Endothelial cell (in vitro differentiated cells): ENCODE measurements around the gene A3GALT2. TPM values are rescaled to one million over a fixed set of nuclear protein-coding genes. Genes with fewer than 3 reads are reported as not detected.

Source experiments
- DNase-seq: peaks from one replicate; pipeline ENCODE4 v3.0.0; 2021; ENCODE audit warnings: low spot score
- H3K27ac Mint-ChIP-seq: one replicate; pipeline ENCODE4 v1.8.0; 2021; ENCODE audit warnings: mixed read lengths, inconsistent platforms; ENCODE audit not compliant: unreplicated experiment
- H3K27me3 Mint-ChIP-seq: one replicate; pipeline ENCODE4 v1.8.0; 2021; ENCODE audit warnings: mild to moderate bottlenecking, moderate library complexity, mixed read lengths, inconsistent platforms; ENCODE audit not compliant: unreplicated experiment
- H3K36me3 Mint-ChIP-seq: one replicate; pipeline ENCODE4 v1.8.0; 2021; ENCODE audit warnings: mild to moderate bottlenecking, low read depth, mixed read lengths, inconsistent platforms; ENCODE audit not compliant: unreplicated experiment
- H3K4me1 Mint-ChIP-seq: one replicate; pipeline ENCODE4 v1.8.0; 2021; ENCODE audit warnings: mild to moderate bottlenecking, mixed read lengths, inconsistent platforms; ENCODE audit not compliant: unreplicated experiment
- H3K4me3 Mint-ChIP-seq: one replicate; pipeline ENCODE4 v1.8.0; 2021; ENCODE audit warnings: mild to moderate bottlenecking, mixed read lengths, inconsistent platforms; ENCODE audit not compliant: unreplicated experiment
- H3K9me3 Mint-ChIP-seq: one replicate; pipeline ENCODE4 v1.8.0; 2021; ENCODE audit warnings: mixed read lengths, inconsistent platforms; ENCODE audit not compliant: unreplicated experiment
- total RNA-seq: library from RNA; stranded (reverse); fragmentation: NEBNext Ultra II Directional; extraction: Animal tissue kit (Norgen Biotek cat#: 25700); gene quantifications from one replicate; pipeline ENCODE4 v1.2.1, GENCODE V29; 2021; ENCODE audit not compliant: unreplicated experiment
- TF ChIP-seq, protein P1 (sequence below): fragments of 200-600 bp; sonication (generic); IDR thresholded peaks from one replicate; pipeline ENCODE4 v1.5.0; 2021; ENCODE audit warnings: antibody characterized with exemption; ENCODE audit not compliant: unreplicated experiment

Gene A3GALT2
- total RNA-seq, 1 donor from 2014 or later, result not detected

DNA sequence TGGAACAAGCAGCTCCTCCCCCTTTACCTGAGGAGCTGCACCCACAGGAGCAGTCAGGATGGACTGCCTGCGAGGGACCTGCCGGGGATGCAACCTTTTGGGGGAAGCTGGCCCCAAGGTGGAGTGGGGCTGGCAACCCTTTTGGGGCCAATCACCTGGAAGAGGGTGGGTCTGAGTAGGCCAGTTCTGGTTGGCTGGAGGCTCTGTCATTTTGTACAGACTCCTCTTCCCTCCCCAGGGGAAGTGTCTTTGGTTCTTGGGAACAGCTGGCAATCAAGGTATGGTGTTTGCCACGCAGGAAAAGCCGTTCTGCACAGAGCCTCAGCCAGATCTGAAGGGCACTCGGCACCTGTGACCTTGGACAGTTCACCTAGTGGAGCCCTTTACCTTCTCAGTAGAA, 280 bp upstream of the A3GALT2 start:
- TF ChIP-seq, protein P1, sequence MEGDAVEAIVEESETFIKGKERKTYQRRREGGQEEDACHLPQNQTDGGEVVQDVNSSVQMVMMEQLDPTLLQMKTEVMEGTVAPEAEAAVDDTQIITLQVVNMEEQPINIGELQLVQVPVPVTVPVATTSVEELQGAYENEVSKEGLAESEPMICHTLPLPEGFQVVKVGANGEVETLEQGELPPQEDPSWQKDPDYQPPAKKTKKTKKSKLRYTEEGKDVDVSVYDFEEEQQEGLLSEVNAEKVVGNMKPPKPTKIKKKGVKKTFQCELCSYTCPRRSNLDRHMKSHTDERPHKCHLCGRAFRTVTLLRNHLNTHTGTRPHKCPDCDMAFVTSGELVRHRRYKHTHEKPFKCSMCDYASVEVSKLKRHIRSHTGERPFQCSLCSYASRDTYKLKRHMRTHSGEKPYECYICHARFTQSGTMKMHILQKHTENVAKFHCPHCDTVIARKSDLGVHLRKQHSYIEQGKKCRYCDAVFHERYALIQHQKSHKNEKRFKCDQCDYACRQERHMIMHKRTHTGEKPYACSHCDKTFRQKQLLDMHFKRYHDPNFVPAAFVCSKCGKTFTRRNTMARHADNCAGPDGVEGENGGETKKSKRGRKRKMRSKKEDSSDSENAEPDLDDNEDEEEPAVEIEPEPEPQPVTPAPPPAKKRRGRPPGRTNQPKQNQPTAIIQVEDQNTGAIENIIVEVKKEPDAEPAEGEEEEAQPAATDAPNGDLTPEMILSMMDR, result no peak
- no peaks in the 10 kb centered on the region for H3K9me3 Mint-ChIP-seq
- H3K4me1 Mint-ChIP-seq, result peaks cover 13% of the 10 kb centered on the region
- peaks cover 11% of the 10 kb centered on the region for H3K36me3 Mint-ChIP-seq
- no peak overlapping the region for H3K27ac Mint-ChIP-seq
- DNase-seq, result no peak
- no peak overlapping the region for H3K4me3 Mint-ChIP-seq
- H3K27me3 Mint-ChIP-seq, result peaks cover 5% of the 10 kb centered on the region

DNA sequence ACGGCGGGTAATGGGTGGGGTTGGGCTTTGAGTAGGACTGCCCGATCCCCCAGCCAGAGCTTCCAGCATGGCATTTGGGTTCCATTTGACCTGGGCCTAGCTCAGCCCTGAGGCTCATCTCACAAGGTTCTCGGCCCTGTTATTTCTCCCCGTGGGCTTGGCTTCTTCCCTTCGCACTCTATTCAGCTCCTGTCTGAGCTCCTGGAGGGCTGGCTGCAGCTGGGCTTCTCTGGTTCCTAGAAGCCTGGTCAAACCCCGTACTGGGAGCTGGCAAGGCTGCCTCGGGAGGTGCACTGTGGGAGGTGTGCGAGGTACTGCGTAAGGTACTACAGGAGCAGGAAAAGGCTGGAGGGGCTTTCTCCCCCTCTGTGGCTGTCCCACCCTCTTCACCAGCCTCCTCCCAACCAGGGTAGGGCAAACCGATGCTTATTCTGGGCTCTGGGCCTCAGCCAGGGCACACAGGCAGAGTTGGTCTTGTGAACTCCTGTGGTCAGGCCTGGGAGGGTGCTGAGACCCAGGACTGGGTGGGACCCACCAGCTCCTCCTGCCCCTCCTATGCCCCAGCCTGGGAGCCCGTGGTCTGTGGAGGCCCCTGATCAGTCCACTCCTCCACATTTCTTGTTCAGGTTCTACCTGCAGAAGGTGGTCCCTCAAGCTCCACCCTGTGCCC, 814 bp downstream of the A3GALT2 start:
- Mint-ChIP-seq H3K4me3 (no peak overlapping the region), H3K36me3 (peaks cover 3% of the 10 kb centered on the region), H3K4me1 (peaks cover 13% of the 10 kb centered on the region), H3K27ac (no peak overlapping the region), H3K27me3 (peaks cover 5% of the 10 kb centered on the region), H3K9me3 (no peaks in the 10 kb centered on the region)
- no peak for DNase-seq
- TF ChIP-seq, protein P1, result no peak

DNA sequence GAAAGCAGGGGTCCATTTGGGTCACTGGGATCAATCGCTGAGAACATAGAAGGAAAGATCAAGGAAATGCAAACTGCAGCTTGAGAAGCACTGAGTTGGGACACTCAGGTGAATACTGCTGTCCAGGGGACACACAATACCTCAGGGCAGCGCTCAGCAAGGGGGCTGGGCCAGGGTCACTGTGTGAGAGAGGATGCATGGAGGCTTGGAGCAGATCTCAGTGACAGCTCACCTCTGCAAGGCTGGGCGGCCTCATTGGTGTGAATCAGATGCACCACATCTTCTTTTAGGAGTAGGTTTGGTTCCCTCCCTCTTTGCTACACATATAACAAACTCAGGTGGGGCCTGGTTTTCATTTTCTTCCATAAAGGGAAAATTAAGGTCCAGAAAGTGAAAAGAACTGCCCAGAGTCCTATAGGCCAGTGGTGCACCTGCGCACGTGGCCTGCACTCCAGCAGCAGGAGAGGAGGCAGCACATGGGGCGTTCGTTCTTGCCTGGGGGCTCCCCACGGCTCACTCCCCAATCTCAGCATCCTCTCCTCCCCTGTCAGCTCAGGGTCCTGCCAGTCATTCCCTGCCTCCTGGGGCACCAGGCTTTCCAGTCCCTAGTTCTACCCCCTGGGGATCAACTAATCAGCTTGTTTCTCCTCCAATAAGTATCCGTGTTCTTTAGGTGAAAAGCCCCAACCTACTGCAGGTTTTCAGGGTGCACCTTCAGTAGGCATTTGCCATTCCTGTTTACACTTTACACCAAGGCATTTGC, 1.5 kb downstream of the A3GALT2 start:
- no peak overlapping the region for H3K27ac Mint-ChIP-seq
- TF ChIP-seq, protein P1, result no peak
- no peak for DNase-seq
- peaks cover 13% of the 10 kb centered on the region for H3K4me1 Mint-ChIP-seq
- H3K4me3 Mint-ChIP-seq, result no peak overlapping the region
- H3K36me3 Mint-ChIP-seq, result no peaks in the 10 kb centered on the region
- H3K27me3 Mint-ChIP-seq, result peaks cover 5% of the 10 kb centered on the region
- H3K9me3 Mint-ChIP-seq, result no peaks in the 10 kb centered on the region

DNA sequence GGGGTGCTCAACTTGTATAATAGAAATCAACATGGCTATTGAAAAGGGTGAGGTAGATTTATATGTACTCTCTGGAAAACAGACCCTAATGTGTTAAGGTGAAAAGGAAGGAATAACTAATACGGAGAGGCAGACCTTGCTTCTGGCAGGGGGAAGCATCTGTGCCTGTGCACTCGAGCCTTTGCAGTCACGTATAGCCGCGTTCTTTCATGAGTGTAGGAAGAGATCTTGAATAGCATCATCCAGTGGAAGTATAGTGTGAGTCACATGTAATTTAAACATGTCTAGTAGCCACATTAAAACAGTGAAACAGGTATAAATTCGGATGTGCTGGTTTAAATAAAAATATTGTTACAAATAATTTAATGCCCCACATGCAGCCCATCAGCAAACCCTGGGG, 3.0 kb downstream of the A3GALT2 start:
- Mint-ChIP-seq H3K4me3 (no peak overlapping the region), H3K9me3 (no peaks in the 10 kb centered on the region), H3K27ac (no peak overlapping the region), H3K27me3 (peaks cover 5% of the 10 kb centered on the region), H3K4me1 (peaks cover 13% of the 10 kb centered on the region), H3K36me3 (no peaks in the 10 kb centered on the region)
- DNase-seq, result no peak
- TF ChIP-seq, protein P1, result no peak

DNA sequence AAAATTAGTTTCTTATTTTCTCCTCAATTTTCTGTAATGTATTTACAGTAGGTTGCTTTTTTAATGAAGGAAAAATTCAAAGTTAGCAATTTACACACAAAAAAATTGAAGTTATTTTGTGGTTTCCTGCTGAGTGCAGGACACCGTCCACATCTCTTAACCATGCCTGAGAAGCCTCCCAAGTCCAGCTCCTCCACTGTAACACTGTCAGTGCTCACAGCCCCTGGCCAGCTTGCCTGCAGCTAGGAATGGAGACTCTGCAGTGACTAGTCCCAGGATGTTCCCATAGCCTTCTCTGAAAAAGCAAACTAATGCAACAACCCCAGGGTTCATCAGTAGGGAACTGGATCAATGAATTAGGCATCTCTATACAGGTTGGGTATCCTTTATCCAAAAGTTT, 3.5 kb downstream of the A3GALT2 start:
- H3K27ac Mint-ChIP-seq, result no peak overlapping the region
- H3K27me3 Mint-ChIP-seq, result peaks cover 5% of the 10 kb centered on the region
- peaks cover 13% of the 10 kb centered on the region for H3K4me1 Mint-ChIP-seq
- no peaks in the 10 kb centered on the region for H3K36me3 Mint-ChIP-seq
- H3K4me3 Mint-ChIP-seq, result no peak overlapping the region
- H3K9me3 Mint-ChIP-seq, result no peaks in the 10 kb centered on the region
- TF ChIP-seq, protein P1, result no peak
- no peak for DNase-seq
